Measurements from ENCODE around the gene CCN2. TPM values are rescaled to one million over a fixed set of nuclear protein-coding genes. Genes with fewer than 3 reads are reported as not detected.

CCN2 gene
- total and polyA plus RNA-seq, 2 donors (not counting 1 experiment from before 2014, with no cell fraction given) = 0.81 to 1.3 TPM

GRCh38 chr6:131976545-131977061, 25.4 kb upstream of the CCN2 start:
- Histone ChIP-seq H3K9me3 (ENCODE audit: control extremely low read depth in 1 of 3, control insufficient read depth in 2 of 3, insufficient read depth in 1 of 3, low read length in 2 of 3) (no peaks in the 10 kb centered on the region), H3K36me3 (replicated peaks in 1 of 2; ENCODE audit: control extremely low read depth in 1 of 2, control insufficient read depth in 1 of 2, extremely low read depth in 1 of 2, insufficient read depth in 2 of 2, low read length in 1 of 2) (no peaks in the 10 kb centered on the region), H3K27ac (ENCODE audit: low read length in 2 of 2) (no peak overlapping the region), H3K4me1 (ENCODE audit: control insufficient read depth in 2 of 2, insufficient read depth in 2 of 2, low read length in 2 of 2) (no peaks in the 10 kb centered on the region), H3K4me3 (ENCODE audit: control extremely low read depth in 1 of 5, extremely low read depth in 1 of 5, insufficient read depth in 1 of 5, low read depth in 2 of 5, low read length in 4 of 5) (no peak overlapping the region), H3K27me3 (replicated peaks in 1 of 4; ENCODE audit: control extremely low read depth in 1 of 4, control insufficient read depth in 3 of 4, insufficient read depth in 4 of 4, low read length in 3 of 4) (no peaks in the 10 kb centered on the region), H3K4me2 (replicated peaks; ENCODE audit: low read depth, low read length, poor library complexity, severe bottlenecking) (no peak overlapping the region), H4K20me1 (ENCODE audit: control insufficient read depth, insufficient read depth, low read length, poor library complexity, severe bottlenecking) (no peaks in the 10 kb centered on the region), H3K79me2 (ENCODE audit: control insufficient read depth, insufficient read depth, low read length) (no peaks in the 10 kb centered on the region), H3K9ac (ENCODE audit: low read length) (no peak overlapping the region), H2AFZ (ENCODE audit: insufficient read depth, low read depth, low read length, poor library complexity, severe bottlenecking) (no peak overlapping the region)
- Mint-ChIP-seq H3K9me3 (ENCODE audit: insufficient read depth) (no peaks in the 10 kb centered on the region), H3K27ac (no peak overlapping the region), H3K4me1 (no peaks in the 10 kb centered on the region), H3K27me3 (no peaks in the 10 kb centered on the region), H3K4me3 (no peak overlapping the region)
- ATAC-seq (ENCODE audit: low read depth) (no peak), DNase-seq (no peak)
- POLR2A ChIA-PET = no interaction called here
- intact Hi-C loops (cut with micrococcal nuclease) = no loop called here
- no peak for TF ChIP-seq EZH2 (IDR thresholded peaks at IDR 0.05; ENCODE audit: borderline replicate concordance, insufficient read depth, low read depth, low read length, poor library complexity, severe bottlenecking)
- TF ChIP-seq CTCF (IDR thresholded peaks at IDR 0.05) = no peak
- CTCF ChIA-PET = no interaction called here
- 80% methylated on average over 1 of the region's 6 CpGs for WGBS (ENCODE audit: insufficient coverage)

DNA sequence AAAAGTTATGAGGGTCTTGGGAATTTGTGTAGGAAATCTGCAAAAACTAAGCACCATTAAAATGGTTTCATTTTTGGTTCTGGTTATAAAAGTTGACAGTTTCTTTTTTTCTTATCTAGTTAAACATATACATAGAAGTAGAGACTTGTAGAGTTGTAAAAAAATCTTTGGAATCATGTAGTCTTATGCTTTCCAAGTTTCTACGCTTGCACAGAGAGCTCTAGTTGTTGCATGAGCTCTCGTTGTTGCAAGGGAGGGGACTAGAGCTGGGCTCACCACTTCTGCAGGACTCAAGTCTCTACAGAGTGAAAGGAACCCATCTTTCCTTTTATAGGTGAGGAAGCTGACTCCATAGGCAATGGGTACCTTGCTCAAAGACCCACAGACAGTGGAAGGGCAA, 21.6 kb upstream of the CCN2 start:
- Histone ChIP-seq H3K4me2 (replicated peaks; ENCODE audit: low read depth, low read length, poor library complexity, severe bottlenecking) (no peak overlapping the region), H3K36me3 (replicated peaks in 1 of 2; ENCODE audit: control extremely low read depth in 1 of 2, control insufficient read depth in 1 of 2, extremely low read depth in 1 of 2, insufficient read depth in 2 of 2, low read length in 1 of 2) (no peaks in the 10 kb centered on the region), H3K27ac (ENCODE audit: low read length in 2 of 2) (no peak overlapping the region), H4K20me1 (ENCODE audit: control insufficient read depth, insufficient read depth, low read length, poor library complexity, severe bottlenecking) (no peaks in the 10 kb centered on the region), H3K9ac (ENCODE audit: low read length) (no peak overlapping the region), H3K79me2 (ENCODE audit: control insufficient read depth, insufficient read depth, low read length) (no peaks in the 10 kb centered on the region), H3K4me3 (ENCODE audit: control extremely low read depth in 1 of 5, extremely low read depth in 1 of 5, insufficient read depth in 1 of 5, low read depth in 2 of 5, low read length in 4 of 5) (no peak overlapping the region), H2AFZ (ENCODE audit: insufficient read depth, low read depth, low read length, poor library complexity, severe bottlenecking) (no peak overlapping the region), H3K4me1 (ENCODE audit: control insufficient read depth in 2 of 2, insufficient read depth in 2 of 2, low read length in 2 of 2) (no peaks in the 10 kb centered on the region), H3K9me3 (ENCODE audit: control extremely low read depth in 1 of 3, control insufficient read depth in 2 of 3, insufficient read depth in 1 of 3, low read length in 2 of 3) (no peaks in the 10 kb centered on the region), H3K27me3 (replicated peaks in 1 of 4; ENCODE audit: control extremely low read depth in 1 of 4, control insufficient read depth in 3 of 4, insufficient read depth in 4 of 4, low read length in 3 of 4) (no peaks in the 10 kb centered on the region)
- H3K4me3 Mint-ChIP-seq = no peak overlapping the region
- no peak for DNase-seq
- ChIA-PET POLR2A (no interaction called here), CTCF (no interaction called here)
- H3K9me3 Mint-ChIP-seq (ENCODE audit: insufficient read depth) = no peaks in the 10 kb centered on the region
- no peak overlapping the region for H3K27ac Mint-ChIP-seq
- no peaks in the 10 kb centered on the region for H3K4me1 Mint-ChIP-seq
- intact Hi-C loops (cut with micrococcal nuclease) = no loop called here
- WGBS (ENCODE audit: insufficient coverage) = 87% methylated on average over 2 of the region's 2 CpGs
- no peaks in the 10 kb centered on the region for H3K27me3 Mint-ChIP-seq
- ATAC-seq (ENCODE audit: low read depth) = no peak
- TF ChIP-seq EZH2 (IDR thresholded peaks at IDR 0.05; ENCODE audit: borderline replicate concordance, insufficient read depth, low read depth, low read length, poor library complexity, severe bottlenecking) (no peak), CTCF (IDR thresholded peaks at IDR 0.05) (no peak)

Measured in B cell (primary cell).